GM21786 (cell line): ENCODE measurements around the gene SNX7.

Experiments
- ATAC-seq: cut with Tn5 transposase; IDR thresholded peaks from one replicate; pipeline ENCODE4 v1.9.1; 2021; ENCODE audit not compliant: unreplicated experiment

Gene SNX7

GRCh38 chr1:98661544-98662355 lies at the start of gene SNX7:
TSS of gene SNX7 (plus strand) at chr1:98661721. CDS start at chr1:98661732, 11 bp downstream.
- ATAC-seq, result peak; percentile 87

- no peak for ATAC-seq
Observed at GRCh38 chr1:98637316-98637715, 24.2 kb upstream of the SNX7 start.

GRCh38 chr1:98638185-98638584 lies 23.3 kb upstream of the SNX7 start:
- ATAC-seq, result no peak

DNA sequence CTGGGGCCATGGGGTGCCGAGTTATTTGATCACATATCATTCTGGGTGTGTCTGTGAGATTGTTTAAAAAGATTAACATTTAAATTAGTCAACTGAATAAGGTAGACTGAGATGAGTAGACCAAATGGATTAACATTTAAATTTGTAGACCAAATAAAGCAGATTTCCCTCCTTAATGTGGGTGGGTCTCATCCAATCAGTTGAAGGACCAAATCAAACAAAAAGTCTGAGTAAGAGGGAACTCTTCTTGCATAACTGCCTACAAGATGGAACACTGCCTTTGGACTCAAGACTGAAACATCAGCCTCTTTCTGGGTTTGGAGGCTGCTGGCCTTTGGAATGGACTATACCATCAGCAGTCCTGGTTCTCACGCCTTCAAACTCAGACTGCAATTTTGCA lies 17.0 kb upstream of the SNX7 start:
- no peak for ATAC-seq

GRCh38 chr1:98651116-98651632 lies 10.3 kb upstream of the SNX7 start:
- no peak for ATAC-seq

DNA sequence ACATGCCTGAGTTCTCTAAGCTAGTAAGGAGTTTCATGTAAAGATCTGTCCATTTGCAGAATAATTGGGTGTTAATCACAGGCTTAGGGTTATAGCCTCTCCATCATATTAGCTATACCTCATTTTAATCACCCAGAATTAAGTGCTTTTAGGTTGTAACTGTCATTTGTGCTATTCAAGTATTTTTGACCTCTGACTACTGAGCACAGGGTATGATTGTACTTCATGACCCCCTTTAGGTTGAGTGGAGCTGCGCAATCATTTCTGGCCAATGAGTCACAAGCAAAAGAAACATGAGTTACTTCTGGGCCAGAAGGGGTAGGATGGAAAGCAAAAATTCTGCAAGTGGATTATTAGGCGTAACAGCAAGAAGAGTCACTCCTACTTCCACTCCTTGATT lies 8.4 kb upstream of the SNX7 start:
- no peak for ATAC-seq

DNA sequence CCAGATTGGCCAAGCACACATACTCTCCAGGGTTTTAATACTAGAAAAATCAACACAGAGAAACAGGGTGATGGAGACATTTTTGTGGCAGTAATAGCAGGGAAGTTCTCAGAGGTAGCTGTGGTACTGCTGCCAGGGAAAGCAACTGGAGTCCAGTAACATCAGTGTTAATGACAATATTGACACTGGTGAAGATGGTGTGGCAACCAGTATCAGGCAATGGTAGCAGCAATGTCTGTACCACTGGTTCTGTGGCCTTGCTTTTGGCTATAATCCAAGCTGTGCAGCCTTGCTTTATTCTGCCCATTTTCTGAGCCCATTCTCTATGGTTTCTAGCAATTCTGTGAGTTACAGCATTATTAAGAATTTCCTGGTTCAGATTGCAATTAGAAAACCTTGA lies 1.6 kb upstream of the SNX7 start:
- no peak for ATAC-seq

GRCh38 chr1:98660940-98661543 lies 479 bp upstream of the SNX7 start:
- peak; percentile 14 for ATAC-seq

GRCh38 chr1:98662356-98662670 lies 792 bp downstream of the SNX7 start:
- no peak for ATAC-seq

- no peak for ATAC-seq
Observed at GRCh38 chr1:98668733-98669132, 7.2 kb downstream of the SNX7 start.

- ATAC-seq, result no peak
Observed at GRCh38 chr1:98669355-98670296, 8.1 kb downstream of the SNX7 start.

DNA sequence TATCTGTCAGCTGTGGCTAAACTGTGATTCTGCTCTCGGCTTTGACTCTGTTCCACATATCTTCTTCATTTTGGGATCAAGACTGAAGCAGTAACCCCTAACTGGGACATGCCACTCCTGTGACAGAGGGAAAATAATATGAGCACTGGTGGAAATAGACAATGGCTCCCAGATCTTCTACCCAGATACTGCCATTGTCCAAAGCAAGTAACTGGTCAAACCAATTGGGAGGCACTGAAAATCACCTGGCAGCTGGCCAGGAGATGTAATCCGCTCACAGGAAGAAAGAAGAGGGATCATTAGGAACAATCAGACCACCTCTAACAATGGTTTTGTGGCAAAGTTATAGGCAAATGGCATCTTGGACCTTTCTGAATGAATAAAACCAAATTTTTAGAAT lies 10.7 kb downstream of the SNX7 start:
- no peak for ATAC-seq

- ATAC-seq, result no peak
Observed at GRCh38 chr1:98674075-98674781, 12.7 kb downstream of the SNX7 start.

DNA sequence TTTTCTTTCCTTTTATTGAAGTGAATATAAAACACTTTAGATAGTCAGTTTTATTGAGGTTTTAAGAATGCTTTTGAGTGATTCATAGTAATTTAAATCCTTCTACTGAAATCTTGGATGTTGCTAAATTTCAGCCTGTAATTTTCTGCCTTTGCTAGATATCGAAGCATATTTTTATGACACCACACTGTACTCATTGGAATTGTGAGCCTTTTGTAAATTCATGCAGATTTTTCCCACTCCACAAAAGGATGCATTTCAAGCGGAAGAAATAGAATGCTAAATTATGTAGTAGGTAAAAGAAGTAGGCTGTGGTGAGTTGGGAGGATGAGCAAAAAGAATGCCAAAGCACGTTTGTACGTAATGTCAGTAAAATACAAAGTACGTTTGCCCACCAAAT lies 13.8 kb downstream of the SNX7 start:
- no peak for ATAC-seq

GRCh38 chr1:98677288-98677687 lies 15.8 kb downstream of the SNX7 start:
- no peak for ATAC-seq

GRCh38 chr1:98681812-98682211 lies 20.3 kb downstream of the SNX7 start:
- no peak for ATAC-seq

- ATAC-seq, result peak; percentile 91
Observed at GRCh38 chr1:98688110-98688739, 26.7 kb downstream of the SNX7 start.

GRCh38 chr1:98690576-98690975 lies 29.1 kb downstream of the SNX7 start:
- ATAC-seq, result no peak

GRCh38 chr1:98692482-98692881 lies 31.0 kb downstream of the SNX7 start:
- no peak for ATAC-seq

DNA sequence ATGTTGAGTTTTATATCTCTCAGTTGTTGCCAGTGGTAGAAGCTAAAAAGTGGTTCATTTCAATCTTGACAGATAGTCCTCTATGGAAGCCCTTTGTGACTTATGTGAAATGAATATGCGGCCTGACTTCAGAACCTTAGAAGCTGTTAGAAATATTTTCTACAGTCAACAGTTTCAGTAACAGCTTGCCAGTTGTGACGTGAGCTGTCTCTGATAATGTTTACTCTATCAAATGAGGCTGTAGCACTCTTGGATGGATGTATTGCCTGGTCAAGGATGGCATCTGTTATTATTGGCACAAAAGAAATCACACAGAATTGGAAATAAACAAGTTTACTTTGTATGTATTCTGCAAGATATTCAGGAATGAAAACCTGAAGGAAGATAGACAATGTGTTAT lies 31.9 kb downstream of the SNX7 start:
- ATAC-seq, result no peak
